GM23338 (cell line): ENCODE data around the gene LGALS3.

ENCODE experiments used
- CTCF ChIP-seq, 2 experiments: fragments of 200-600 bp in 1 of 2; sonication (generic) in 1 of 2; conservative IDR thresholded peaks; 2 replicates each; pipeline versions ENCODE4 v1.5.1 to v1.6.1; 2016 to 2017; ENCODE audit warnings: antibody characterized with exemption in 2 of 2, low read depth in 2 of 2, mild to moderate bottlenecking in 2 of 2, moderate library complexity in 1 of 2
- EZH2 ChIP-seq: fragments of 200-600 bp; sonication (generic); IDR thresholded peaks from one replicate; pipeline ENCODE4 v1.8.0; 2017; ENCODE audit warnings: antibody characterized with exemption, mild to moderate bottlenecking, low read depth; ENCODE audit not compliant: unreplicated experiment
- EZH2phosphoT487 ChIP-seq: fragments of 200-600 bp; sonication (generic); IDR thresholded peaks from one replicate; pipeline ENCODE4 v1.8.1; 2018; ENCODE audit warnings: antibody characterized with exemption; ENCODE audit not compliant: unreplicated experiment
- JUNB ChIP-seq: IDR thresholded peaks from one replicate; pipeline ENCODE4 v1.6.1; 2016; ENCODE audit warnings: antibody characterized with exemption; ENCODE audit not compliant: unreplicated experiment
- POLR2AphosphoS5 ChIP-seq: IDR thresholded peaks from 2 replicates; pipeline ENCODE4 v1.6.1; 2016; ENCODE audit warnings: antibody characterized with exemption, low read depth
- STAT1 ChIP-seq: IDR thresholded peaks from one replicate; pipeline ENCODE4 v1.6.1; 2016; ENCODE audit warnings: antibody characterized with exemption; ENCODE audit not compliant: unreplicated experiment
- TF ChIP-seq, protein P1 (sequence below): IDR thresholded peaks from one replicate; pipeline ENCODE4 v1.6.1; 2018; ENCODE audit warnings: antibody characterized with exemption; ENCODE audit not compliant: unreplicated experiment

- TF ChIP-seq POLR2AphosphoS5 (no peak), CTCF (conservative IDR thresholded peaks at IDR 0.05; ENCODE audit: low read depth in 2 of 2) (no peak), EZH2 (no peak), STAT1 (no peak), JUNB (no peak), EZH2phosphoT487 (no peak)
- TF ChIP-seq, protein P1, sequence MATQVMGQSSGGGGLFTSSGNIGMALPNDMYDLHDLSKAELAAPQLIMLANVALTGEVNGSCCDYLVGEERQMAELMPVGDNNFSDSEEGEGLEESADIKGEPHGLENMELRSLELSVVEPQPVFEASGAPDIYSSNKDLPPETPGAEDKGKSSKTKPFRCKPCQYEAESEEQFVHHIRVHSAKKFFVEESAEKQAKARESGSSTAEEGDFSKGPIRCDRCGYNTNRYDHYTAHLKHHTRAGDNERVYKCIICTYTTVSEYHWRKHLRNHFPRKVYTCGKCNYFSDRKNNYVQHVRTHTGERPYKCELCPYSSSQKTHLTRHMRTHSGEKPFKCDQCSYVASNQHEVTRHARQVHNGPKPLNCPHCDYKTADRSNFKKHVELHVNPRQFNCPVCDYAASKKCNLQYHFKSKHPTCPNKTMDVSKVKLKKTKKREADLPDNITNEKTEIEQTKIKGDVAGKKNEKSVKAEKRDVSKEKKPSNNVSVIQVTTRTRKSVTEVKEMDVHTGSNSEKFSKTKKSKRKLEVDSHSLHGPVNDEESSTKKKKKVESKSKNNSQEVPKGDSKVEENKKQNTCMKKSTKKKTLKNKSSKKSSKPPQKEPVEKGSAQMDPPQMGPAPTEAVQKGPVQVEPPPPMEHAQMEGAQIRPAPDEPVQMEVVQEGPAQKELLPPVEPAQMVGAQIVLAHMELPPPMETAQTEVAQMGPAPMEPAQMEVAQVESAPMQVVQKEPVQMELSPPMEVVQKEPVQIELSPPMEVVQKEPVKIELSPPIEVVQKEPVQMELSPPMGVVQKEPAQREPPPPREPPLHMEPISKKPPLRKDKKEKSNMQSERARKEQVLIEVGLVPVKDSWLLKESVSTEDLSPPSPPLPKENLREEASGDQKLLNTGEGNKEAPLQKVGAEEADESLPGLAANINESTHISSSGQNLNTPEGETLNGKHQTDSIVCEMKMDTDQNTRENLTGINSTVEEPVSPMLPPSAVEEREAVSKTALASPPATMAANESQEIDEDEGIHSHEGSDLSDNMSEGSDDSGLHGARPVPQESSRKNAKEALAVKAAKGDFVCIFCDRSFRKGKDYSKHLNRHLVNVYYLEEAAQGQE, result no peak
Observed at GRCh38 chr14:55125403-55125802, 3.6 kb upstream of the LGALS3 start.
